DMS79 treated with DMSO at 0.1 percent for 48 hours (cell line): ENCODE measurements around the gene HIGD1C.
"Not testable (repeated sequence)": the region's sequence is repeated elsewhere in the genome, so short reads cannot be mapped to it uniquely, and the experiment has no call there.

Experiments used
- DNase-seq: peaks from one replicate; lab custom pipeline; 2025; lab: John Stamatoyannopoulos, UW

HIGD1C gene

DNA sequence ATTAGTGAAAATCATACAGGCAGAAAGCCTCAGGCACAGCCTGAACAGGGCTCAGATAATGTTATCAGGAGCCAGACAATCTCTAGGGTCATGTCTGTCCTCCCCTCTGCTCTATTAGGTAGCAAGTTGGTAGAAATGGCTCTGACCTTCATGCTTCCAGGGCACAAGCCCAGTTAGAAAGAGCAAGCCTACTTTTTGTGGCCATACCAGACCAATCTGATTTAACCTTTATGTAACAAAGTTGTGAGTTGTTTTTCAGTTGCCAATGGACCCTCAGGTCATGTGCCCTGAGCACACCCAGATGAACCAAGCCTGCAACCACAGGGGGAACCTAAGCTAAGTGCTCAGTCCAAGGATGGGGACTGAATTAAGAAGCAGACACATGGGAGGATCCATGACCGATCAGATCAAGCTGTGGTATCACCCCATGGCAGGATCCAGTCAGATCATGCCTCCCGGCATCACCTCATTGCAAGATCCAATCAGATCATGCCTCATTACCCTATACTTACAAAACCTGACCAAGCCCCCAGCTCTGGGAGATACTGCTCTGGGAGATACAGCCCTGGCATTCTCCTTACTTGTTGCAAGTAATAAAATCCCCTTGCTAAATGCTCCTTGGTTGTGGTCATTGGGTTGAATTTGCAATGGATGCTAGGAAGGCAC is 18.8 kb upstream of the HIGD1C start:
- no peak for DNase-seq

DNA sequence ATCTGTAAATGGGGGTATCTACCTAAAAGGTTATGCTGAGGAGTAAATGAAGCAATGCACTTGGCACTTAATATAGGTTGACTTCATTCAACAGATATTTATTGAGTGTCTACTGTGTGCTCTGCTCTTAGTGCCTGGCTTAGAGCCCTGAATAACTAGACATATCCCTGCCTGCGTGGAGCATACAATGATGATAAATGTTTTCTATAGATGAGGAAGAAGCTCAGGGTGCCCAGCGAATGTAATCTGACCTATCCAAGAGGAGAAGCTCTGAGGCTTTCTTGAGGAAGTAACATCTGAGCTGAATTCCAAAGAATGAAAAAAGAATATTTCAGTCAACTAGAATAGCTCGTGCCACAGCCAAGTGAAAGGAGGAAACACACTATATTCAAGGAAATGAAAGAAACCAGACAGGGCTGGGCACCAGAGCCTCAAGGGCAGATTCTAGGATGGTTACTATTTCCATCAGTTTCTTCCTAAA is 17.9 kb upstream of the HIGD1C start:
- DNase-seq = no peak

DNA sequence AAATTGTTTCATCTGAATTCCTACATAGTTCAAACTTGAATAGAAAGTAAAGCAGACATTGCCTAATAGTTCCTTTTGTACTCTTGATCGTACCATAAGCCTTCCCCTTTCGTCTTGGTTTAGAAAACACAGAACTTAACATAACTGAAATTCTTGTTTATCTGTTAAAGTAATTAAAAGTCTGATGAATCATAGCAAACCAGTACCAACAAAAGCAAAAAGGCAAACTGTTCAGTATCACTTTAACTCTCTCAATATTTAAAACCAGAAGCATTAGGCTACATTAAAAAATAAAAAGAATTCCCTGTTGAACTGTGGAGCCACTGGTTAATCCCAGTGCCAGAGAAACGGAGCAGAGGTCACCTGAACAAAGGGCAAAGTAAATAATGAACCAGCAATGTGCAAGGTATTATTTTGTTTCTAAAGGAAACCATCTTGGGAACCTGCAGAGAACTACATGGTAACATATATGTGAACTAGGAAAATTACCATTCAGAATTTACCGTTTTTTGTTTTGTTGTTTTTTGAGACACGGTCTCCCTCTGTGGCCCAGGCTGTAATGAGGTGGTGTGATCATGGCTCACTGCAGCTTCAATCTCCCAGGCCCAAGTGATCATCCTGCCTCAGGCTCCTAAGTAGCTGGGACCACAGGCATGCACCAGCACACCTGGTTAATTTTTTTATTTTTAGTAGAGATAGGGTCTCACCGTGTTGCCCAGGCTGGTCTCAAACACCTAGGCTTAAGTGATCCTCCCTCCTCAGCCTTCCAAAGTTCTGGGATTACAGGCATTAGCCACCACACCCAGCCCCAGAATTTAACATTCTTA is 17.1 kb upstream of the HIGD1C start:
- DNase-seq = no peak

DNA sequence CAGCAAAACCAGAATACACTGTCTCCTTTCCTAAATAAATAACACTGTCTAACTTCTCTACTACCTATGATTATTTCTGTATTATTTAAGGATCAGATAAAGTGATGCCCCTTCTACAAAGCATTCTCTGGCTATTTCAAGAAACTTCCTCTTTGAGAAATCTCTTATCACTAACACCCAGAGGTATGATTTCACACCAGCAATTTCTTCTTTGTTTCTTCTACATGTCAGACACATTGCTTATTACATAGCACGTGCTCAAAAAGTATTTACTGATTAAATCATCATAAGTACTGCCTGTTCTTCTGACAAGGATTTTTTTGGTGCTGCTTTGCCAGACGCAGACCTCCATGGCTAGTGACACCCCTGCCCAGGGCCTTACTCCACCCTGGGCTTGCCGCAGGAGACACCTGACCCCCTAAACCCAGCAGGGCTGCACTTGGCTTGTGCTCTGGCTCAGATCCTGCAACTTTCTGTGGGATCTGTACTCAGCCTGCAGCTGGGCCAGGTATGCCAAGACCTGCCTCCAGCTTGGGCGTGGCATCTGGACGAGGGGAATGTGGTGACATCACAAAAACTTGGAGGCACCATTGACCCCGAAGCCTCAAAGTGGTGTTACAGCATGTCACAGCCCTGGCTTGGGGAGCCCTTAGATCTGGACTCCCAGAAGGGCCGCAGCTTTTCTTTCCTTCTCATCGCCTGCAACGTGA is 15.4 kb upstream of the HIGD1C start:
- no peak for DNase-seq

DNA sequence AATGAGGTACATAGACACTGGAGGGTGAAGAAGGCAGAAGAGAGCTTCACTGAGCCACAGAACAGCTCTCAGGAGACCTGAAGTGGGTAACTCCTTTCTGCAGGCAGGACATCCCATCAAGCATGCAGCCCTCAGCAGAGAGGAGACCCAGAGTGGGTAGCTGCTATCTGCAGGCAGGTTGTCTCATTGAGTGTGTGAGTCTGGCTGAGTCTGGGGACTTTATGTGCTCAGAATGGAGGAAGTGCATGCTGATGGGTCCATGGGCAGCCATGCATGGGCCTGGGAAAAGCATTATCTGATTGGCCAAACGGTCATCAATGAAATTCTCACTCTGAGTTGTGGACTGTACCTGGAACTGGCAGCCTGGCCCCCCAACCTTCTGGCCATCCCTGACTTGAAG is 14.7 kb upstream of the HIGD1C start:
- no peak for DNase-seq

DNA sequence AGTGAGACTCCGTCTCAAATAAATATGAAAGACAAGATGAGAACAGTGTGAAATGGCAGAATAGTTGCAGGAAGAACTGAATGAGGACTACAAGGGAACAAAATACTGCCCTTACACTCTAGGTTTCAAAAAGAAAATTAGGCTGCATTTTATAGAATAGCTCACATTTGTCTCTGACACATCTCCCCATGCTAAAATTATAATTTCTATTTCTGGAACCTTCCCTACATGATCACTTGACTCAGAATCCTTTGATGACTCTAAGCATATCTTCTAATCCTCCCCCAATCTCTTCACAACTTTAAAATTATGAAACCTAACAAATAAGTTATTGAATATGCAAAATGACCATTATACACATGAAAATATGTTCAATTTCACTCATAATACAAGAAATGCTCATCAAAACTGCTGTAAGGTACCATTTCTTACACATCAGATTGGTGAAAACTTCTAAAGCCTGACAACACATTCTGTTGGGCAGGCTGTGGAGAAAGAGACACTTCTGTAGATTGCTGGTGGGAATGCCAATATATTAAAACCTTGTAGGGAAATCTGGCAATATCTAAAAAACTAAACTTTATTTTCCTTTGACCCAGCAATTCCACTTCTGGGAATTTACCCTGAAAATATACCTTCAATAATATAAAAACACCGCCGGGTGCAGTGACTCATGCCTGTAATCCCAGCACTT is 4.3 kb upstream of the HIGD1C start:
- no peak for DNase-seq

DNA sequence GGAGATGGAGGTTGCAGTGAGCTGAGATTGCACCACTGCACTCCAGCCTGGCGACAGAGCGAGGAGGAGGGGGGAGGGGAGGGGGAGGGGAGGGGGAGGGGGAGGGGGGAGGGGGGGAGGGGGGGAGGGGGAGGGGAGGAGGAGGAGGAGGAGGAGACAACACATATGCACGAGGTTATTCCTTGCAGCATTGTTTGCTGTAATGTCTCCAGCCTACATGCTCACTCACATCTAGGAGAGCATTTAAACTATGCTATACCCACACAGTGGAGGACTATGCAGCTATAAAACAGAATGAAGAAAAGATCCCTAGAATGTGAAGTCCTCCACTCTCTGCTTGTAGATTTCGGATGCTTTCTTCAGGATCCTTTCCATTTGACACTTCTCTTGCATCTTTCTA is 3.5 kb upstream of the HIGD1C start:
- DNase-seq = no peak

DNA sequence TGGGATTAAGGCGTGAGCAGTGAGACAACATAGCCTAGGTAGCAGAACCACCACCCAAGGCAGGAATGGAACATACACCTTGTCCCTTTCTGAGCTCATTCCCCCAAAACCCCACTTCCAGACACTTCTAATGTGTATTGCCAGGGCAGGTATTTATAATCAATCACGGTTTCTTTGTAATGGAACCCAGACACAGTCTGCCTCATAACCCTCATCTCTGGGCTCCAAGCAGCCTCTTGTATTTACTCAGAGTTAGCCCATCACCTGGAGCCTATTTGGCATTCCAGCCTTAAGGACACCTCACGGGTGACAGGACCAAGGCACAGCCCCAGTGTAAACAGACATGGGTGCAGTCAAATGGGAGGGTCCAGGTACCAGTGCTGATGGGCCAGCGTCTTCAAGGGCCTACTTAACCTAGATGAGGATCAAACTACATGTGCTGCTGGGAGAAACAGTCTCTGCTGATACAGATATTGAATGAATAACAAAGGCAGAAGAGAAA is 2.5 kb upstream of the HIGD1C start:
- no peak for DNase-seq

DNA sequence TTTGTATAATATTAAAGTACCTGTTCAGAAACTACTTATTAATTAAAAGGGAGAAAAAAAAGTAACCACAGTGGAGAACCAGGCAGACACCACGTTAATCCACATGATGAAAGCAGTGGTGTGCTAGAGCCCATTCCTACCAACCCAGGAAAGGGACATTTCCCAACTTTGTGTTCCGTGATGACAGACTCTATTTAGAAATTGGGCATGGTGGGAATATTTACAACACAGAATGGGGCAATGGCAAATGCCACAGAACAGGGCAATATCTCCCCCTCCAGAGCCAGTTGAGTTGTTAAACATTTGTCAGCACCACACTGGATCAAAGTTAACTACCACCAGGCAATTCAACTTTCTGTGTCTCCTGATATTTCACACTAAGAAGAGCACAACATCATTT is 1.2 kb upstream of the HIGD1C start:
- no peak for DNase-seq

DNA sequence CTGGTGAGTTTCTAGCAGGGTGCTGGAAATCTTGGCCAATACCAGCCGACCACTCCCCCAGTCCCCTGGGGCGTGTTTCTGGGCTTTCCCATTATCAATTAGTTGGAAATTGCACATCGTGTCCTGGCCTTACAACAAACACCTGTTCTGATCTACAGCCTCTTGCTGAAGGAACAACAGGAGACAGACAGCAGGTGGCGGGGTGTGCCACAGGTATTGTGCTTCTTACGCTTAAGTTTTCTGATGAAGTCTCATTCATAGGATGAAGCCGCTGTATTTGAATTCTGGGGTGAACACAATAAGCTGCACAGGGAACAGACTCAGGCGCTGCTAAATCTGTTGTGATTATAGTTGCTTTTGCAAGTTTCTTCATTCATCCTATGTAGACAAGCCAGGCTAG is 703 bp downstream of the HIGD1C start:
- no peak for DNase-seq

DNA sequence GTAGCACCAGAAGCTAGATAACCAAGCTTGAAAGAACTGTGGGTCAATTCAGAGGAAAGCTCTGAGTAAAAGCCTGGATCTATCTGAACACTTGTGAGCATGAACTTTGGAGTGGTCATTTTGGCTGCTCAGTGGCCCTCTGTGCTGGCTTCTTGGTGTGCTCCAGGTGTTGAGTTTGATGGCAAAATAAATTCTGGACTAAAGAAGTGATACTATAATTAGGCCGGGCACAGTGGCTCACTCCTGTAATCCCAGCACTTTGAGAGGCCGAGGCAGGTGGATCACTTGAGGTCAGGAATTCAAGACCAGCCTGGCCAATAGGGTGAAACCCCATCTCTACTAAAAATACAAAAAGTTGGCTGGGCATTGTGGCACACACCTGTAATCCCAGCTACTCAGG is 2.4 kb downstream of the HIGD1C start:
- not testable (repeated sequence) for DNase-seq

DNA sequence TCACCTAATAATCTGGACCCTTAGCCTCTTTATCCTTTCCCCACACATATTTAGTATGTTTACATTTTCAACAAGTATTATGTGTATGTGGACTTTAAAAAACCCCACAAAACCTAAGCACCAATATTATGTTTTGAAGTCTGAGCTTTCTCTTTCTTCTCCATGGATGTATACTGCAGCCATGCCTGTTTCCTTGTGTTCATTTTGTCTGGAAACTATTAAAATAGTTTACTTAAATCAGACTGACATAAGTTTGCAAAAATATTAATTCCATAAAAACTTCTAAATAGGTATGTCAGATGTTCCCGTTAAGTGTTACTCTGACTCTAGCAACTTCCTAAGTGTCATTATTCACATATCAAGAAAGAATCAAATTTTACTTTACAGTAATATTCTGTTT is 2.9 kb downstream of the HIGD1C start:
- DNase-seq = no peak

DNA sequence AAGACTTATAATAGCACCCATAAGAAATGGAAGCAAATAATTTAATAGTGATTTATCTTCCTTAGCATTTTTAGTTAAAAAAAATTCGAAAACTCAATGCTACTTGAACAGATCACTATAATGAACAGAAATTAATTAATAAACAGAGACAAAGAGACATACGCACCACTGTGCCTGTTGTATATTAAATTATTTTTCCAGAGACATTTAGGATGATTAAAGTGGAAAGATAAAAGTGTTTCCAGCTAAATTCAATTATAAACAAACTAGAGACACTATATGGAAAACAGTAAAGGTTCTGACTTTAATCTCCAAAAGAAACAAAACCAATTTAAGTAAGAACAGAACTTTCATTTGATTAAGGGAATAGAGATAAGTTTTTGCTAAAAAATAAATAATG is 3.4 kb downstream of the HIGD1C start:
- DNase-seq = no peak

DNA sequence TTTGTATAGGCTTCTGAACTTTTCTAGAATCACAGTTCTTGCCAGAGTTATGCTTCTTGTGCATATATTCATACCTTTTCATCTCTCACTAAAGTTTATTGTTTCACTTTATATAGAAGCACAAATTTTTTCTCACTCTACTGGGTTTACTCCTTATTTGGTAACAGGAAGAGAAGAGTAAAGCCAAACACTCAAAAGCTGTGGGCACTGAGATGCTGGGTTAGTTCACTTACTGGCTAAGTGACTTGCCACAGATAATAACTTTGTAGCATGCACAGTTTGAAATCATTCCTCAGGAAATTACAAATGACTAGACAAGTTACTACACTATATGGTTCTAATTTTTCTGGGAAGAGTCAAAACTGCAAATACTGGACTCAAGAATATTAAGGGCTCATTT is 7.8 kb downstream of the HIGD1C start:
- DNase-seq = no peak

DNA sequence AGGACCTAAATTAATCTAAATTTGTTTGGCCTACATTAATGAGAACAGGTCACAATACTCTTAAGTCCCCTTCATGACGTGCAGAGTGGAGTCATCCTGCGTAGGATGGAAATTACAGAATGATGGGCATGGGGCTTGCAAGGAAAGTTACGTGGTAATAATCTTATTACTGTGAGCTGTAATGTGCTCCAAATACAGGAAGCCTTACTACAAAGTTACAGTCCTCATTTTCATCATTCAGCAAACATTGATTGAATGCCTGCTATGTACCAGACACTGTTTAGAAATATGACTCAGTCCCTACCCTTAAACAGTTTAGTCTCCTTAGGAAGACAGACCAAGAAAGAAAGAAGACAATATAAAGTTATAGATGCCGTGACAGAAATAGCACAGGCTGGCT is 9.4 kb downstream of the HIGD1C start:
- DNase-seq = no peak

DNA sequence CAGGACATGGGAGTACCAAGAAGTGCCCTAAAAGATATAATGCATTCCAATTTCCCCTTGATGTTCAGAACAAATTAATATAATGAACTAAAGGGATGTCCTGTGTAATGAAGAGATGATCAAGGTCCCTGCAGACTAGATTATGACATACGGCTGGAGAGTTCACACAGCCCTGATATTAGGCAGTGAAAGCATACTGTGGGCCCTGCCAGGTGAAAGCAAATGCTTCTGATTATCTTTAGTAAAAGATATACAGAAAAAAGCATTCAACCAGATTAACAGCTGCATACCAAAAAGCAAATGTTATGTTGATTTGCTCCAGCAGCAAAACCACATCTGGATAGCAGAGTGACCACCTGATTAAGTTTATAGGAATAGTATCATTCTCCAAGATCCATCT is 12.1 kb downstream of the HIGD1C start:
- DNase-seq = no peak

DNA sequence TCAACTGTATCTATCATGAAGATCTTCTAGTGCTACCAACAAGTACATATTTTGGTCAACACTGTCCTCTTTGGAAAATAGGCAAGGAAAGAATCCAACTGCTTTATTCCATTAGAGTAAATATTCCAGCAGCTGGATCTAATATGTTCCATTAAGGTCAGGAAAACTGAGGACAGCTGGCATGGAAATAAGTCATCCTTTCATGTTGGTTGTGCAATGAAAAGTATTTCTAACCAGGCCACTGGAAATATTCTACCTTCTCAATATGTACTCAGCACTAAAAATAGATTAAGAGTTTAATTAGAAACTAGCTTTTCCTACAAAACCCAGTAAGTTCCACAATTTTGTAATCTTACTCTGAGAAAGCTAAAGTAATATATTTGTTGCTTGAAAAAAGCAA is 19.6 kb downstream of the HIGD1C start:
- DNase-seq = no peak

DNA sequence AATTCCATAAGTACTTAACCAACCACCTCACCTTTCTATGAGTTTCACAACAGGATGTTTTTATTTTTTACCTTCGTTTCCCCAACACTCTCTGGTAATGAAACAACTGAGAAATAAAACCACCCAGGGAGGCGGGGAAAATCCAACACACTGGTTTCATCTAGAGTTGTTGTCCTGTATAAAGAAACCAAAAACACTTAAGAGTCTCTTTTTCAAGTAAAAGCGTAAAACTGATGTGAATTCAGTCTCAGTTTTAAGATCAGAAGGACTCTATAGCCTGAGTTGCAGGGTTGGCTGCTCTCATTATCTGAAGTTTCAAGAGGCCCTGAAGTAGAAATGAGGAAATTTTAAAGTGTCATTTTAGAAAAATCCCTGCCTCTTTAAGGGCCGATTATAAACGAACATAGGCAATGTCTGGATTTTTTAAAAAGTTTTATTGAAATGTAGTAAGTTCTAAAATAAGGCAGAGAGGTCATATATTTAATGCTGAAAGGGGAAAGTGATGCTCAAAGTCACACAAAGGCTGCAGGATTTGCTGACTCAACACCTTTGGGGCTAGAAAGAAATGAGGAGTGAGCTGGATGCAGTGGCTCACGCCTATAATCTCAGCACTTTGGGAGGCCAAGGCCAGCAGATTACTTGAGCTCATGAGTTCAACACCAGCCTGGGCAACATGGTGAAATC is 27.2 kb downstream of the HIGD1C start:
- no peak for DNase-seq

DNA sequence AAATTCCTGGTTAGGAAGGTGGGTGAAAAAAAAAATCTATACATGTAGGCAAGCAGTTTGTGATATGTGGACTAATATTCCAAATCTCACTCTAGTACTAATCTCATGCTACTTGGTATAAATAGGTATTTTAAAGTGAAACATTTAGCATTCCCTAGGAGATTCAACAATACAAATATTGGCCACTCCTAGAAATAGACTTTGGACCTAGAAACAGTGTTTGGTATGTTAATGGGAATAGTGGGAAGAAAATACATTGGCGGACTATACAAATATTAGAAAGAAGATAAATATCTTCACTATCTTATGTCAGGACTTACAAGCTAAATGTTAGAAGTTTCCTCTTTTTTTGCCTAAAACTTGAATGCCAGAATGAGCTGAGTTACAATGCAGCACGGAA is 28.2 kb downstream of the HIGD1C start:
- DNase-seq = no peak

DNA sequence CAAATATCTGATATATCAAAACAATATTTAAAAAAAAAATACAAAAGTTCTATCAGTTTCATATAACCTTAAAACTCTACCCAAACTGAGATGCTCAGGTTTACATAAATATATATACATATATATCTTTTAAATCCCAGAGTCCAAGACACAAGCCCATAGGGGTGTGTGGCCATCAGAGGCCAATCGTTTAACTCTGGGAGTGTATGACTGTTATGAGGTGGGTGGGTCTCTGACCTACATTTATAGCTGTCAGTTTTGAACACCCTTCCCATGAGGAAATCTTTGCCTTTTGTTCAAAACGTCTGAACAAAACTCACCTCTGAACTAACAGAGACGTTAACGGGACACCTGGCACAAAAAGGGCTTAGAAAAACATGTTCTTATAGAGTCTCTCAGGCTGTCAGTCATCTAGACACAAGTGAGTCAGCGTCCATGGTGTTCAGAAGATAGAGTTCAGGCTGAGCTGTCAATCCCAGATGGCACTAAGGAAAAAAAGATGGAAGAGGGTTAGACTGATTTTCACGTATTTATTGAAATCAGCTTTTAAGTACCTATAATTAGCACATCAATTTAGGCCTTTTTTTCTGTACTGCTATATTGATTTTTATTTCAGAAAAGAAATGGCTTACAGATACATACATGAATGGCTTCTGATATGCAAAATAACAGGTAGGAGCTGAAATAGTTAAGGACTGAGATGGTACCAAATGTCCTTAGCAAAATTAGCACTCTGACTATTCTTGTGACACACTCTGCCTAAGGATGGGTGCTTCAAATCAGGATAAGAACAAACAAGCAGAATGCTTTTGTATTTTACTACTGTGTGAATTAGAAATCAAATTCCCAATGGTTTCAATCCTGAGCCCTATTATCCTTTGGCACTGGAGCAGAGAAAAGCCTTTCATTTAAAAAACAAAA is 29.2 kb downstream of the HIGD1C start:
- DNase-seq = no peak
